ENCODE measurements around the gene TSN. TPM values are rescaled to one million over a fixed set of nuclear protein-coding genes. Genes with fewer than 3 reads are reported as not detected.

TSN gene
- total and polyA plus RNA-seq, 10 of the 15 experiments (the other 5 are each of a cell fraction or from before 2014, with no cell fraction given): 45.6 to 102 (median 59.2) TPM

- no peak overlapping the region for H2AFZ ChIP-seq (ENCODE audit: control insufficient read depth, low read depth, low read length)
- no peaks in the 10 kb centered on the region for H3K9me3 ChIP-seq (replicated peaks; ENCODE audit: control insufficient read depth, insufficient read depth, low read length)
- ChIA-PET RAD21 (ENCODE audit: unreplicated experiment) (interaction anchor here (0.6 to 1.3 kb wide), 2 partner anchors 40 to 176 kb away, joined by 3 read pairs; no protein-coding TSS in a partner anchor), SMC1A (ENCODE audit: uncharacterized antibody, unreplicated experiment) (interaction anchor here (0.6 to 0.9 kb wide), 2 partner anchors 12 to 141 kb away, joined by 3 read pairs; no protein-coding TSS in a partner anchor), POLR2A (interaction anchor here (0.6 to 1.0 kb wide), 3 partner anchors 22 to 265 kb away, joined by 3 to 4 read pairs (median 4); no protein-coding TSS in a partner anchor), CTCF (interaction anchor here (0.7 kb wide), 2 partner anchors 11 to 102 kb away, joined by 3 read pairs; no protein-coding TSS in a partner anchor)
- no peaks in the 10 kb centered on the region for H3K36me3 ChIP-seq (ENCODE audit: control insufficient read depth in 2 of 2, insufficient read depth in 2 of 2, low read length in 1 of 2)
- H3K27me3 ChIP-seq (replicated peaks in 1 of 2; ENCODE audit: control insufficient read depth in 2 of 2, insufficient read depth in 2 of 2, low read length in 1 of 2): no peaks in the 10 kb centered on the region
- BruUV-seq (replicated peaks): no TSS peak
- no peak overlapping the region for H3K4me3 ChIP-seq
- H4K20me1 ChIP-seq (ENCODE audit: control insufficient read depth, insufficient read depth): no peaks in the 10 kb centered on the region
- ATAC-seq (no peak), DNase-seq (ENCODE audit: low read depth, low spot score) (no peak), FAIRE-seq (no peak)
- no peaks in the 10 kb centered on the region for H3K4me1 ChIP-seq (ENCODE audit: control insufficient read depth, insufficient read depth, low read length)
- intact Hi-C loops (cut with micrococcal nuclease; ENCODE audit: unreplicated experiment): no loop called here
- TF ChIP-seq SMARCA5 (IDR thresholded peaks at IDR 0.05): no peak
- TF ChIP-seq ZBTB40 (IDR thresholded peaks at IDR 0.05; ENCODE audit: borderline replicate concordance): no peak
- TF ChIP-seq RAD51 (IDR thresholded peaks at IDR 0.05): no peak
- 68% methylated on average over 5 of the region's 5 CpGs for WGBS (ENCODE audit: insufficient coverage, insufficient replicate concordance, low lambda C conversion rate, missing lambda C conversion rate)
- H3K4me2 ChIP-seq (ENCODE audit: control insufficient read depth, insufficient read depth): no peak overlapping the region
- H3K9ac ChIP-seq (ENCODE audit: control insufficient read depth, insufficient read depth, low read length): no peak overlapping the region
- in situ Hi-C loops (cut with MboI): loop anchor here (25.0 kb wide), 1 partner anchor 621 kb away; no protein-coding TSS in a partner anchor
- no peak overlapping the region for H3K27ac ChIP-seq (ENCODE audit: control insufficient read depth, insufficient read depth)
- H3K79me2 ChIP-seq (ENCODE audit: control insufficient read depth, insufficient read depth, low read length): no peaks in the 10 kb centered on the region
Measured at GRCh38 chr2:121707920-121708361, 47.5 kb upstream of the TSN start.
